Measurements from ENCODE around the gene ZP1. TPM values are rescaled to one million over a fixed set of nuclear protein-coding genes. Genes with fewer than 3 reads are reported as not detected.

Gene ZP1
- total and polyA plus RNA-seq, 2 of the 4 experiments (the other 2 are of a cell fraction) = 0.18 to 1.6 TPM

DNA sequence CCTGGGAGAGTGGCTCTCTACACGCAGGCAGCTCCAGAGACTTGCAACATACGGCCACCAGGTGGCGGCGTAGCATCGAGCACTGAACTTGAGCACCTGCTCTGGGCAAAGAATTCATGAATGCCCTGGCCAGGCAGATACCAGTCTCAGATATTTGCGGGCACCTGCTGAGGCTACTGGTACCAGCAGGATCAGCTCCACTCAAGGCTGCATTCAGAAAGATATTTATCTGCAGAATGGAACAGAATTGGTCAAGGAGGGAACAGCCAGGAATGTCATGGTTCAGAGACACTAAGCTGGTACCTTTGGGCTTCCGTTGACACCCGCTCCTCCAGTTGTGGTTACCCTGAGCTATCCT, 36.2 kb upstream of the ZP1 start:
- H3K4me3 ChIP-seq (ENCODE audit: insufficient read depth, low read depth, low read length) = no peak overlapping the region
- no peak overlapping the region for H2BK120ac ChIP-seq (ENCODE audit: low read depth, low read length)
- no peak overlapping the region for H3K4ac ChIP-seq (ENCODE audit: low read depth, low read length)
- no peak overlapping the region for H2BK20ac ChIP-seq (ENCODE audit: low read depth, low read length)
- H3K27ac ChIP-seq (ENCODE audit: insufficient read depth, low read length) = no peak overlapping the region
- in situ Hi-C loops (cut with MboI; ENCODE audit: low sequenced_read_pairs) = no loop called here
- no peak overlapping the region for H4K91ac ChIP-seq (ENCODE audit: insufficient read depth, low read depth, low read length)
- H2BK15ac ChIP-seq (ENCODE audit: low read depth, low read length) = no peak overlapping the region
- ATAC-seq (ENCODE audit: low read depth) = peak; percentile 97
- no peaks in the 10 kb centered on the region for H3K36me3 ChIP-seq (ENCODE audit: control insufficient read depth, insufficient read depth, low read length)
- H3K14ac ChIP-seq (replicated peaks; ENCODE audit: low read depth, low read length) = no peak overlapping the region
- H3K9me1 ChIP-seq (ENCODE audit: insufficient read depth, low read length) = no peaks in the 10 kb centered on the region
- dilution Hi-C loops (cut with HindIII; ENCODE audit: low sequenced_read_pairs, unreplicated experiment) = no loop called here
- POLR2A ChIA-PET (ENCODE audit: unreplicated experiment) = interaction anchor here (1.4 kb wide), 1 partner anchor 56 kb away, joined by 4 read pairs; no protein-coding TSS in a partner anchor
- H3K4me2 ChIP-seq (ENCODE audit: low read depth, low read length) = no peak overlapping the region
- CTCF ChIA-PET = interaction anchor here (0.5 to 4.9 kb wide), 16 partner anchors 9 to 1883 kb away, joined by 3 to 86 read pairs (median 5); no protein-coding TSS in a partner anchor
- H3K9me3 ChIP-seq (ENCODE audit: control insufficient read depth, insufficient read depth, low read length) = no peaks in the 10 kb centered on the region
- no peak overlapping the region for H3K18ac ChIP-seq (ENCODE audit: low read depth, low read length)
- H3K23ac ChIP-seq (ENCODE audit: low read depth, low read length) = no peak overlapping the region
- intact Hi-C loops (cut with micrococcal nuclease) = loop anchor here (1.0 to 5.0 kb wide), 7 partner anchors 56 to 356 kb away; no protein-coding TSS in a partner anchor
- no peak overlapping the region for H2AK5ac ChIP-seq (ENCODE audit: low read depth, low read length)
- peak; percentile 68 for DNase-seq
- H4K20me1 ChIP-seq (ENCODE audit: insufficient read depth, low read length) = no peaks in the 10 kb centered on the region
- no peak overlapping the region for H2BK5ac ChIP-seq (ENCODE audit: low read depth, low read length, poor library complexity, severe bottlenecking)
- H3K79me1 ChIP-seq (ENCODE audit: low read depth in 1 of 2, low read length in 2 of 2) = no peaks in the 10 kb centered on the region
- no peak overlapping the region for H4K8ac ChIP-seq (ENCODE audit: low read depth in 2 of 2, low read length in 2 of 2)
- no peak overlapping the region for H3K9ac ChIP-seq (ENCODE audit: low read depth, low read length)
- peak; percentile 96 for TF ChIP-seq RAD21 (IDR thresholded peaks at IDR 0.05; ENCODE audit: low read length)
- TF ChIP-seq MAZ (IDR thresholded peaks at IDR 0.05; ENCODE audit: borderline replicate concordance, low read depth, low read length) = no peak
- TF ChIP-seq, protein P1, sequence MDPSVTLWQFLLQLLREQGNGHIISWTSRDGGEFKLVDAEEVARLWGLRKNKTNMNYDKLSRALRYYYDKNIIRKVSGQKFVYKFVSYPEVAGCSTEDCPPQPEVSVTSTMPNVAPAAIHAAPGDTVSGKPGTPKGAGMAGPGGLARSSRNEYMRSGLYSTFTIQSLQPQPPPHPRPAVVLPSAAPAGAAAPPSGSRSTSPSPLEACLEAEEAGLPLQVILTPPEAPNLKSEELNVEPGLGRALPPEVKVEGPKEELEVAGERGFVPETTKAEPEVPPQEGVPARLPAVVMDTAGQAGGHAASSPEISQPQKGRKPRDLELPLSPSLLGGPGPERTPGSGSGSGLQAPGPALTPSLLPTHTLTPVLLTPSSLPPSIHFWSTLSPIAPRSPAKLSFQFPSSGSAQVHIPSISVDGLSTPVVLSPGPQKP (IDR thresholded peaks at IDR 0.05; ENCODE audit: borderline replicate concordance, low read depth, low read length) = no peak
- TF ChIP-seq SMC3 (IDR thresholded peaks at IDR 0.05; ENCODE audit: low read depth, low read length) = peak; percentile 96
- TF ChIP-seq RCOR1 (IDR thresholded peaks at IDR 0.05; ENCODE audit: insufficient replicate concordance, low read length) = peak; percentile 63
- no peak for TF ChIP-seq CEBPB (IDR thresholded peaks at IDR 0.05; ENCODE audit: low read depth, low read length)
- TF ChIP-seq MXI1 (IDR thresholded peaks at IDR 0.05; ENCODE audit: borderline replicate concordance, low read depth, low read length) = no peak
- TF ChIP-seq, protein P2, sequence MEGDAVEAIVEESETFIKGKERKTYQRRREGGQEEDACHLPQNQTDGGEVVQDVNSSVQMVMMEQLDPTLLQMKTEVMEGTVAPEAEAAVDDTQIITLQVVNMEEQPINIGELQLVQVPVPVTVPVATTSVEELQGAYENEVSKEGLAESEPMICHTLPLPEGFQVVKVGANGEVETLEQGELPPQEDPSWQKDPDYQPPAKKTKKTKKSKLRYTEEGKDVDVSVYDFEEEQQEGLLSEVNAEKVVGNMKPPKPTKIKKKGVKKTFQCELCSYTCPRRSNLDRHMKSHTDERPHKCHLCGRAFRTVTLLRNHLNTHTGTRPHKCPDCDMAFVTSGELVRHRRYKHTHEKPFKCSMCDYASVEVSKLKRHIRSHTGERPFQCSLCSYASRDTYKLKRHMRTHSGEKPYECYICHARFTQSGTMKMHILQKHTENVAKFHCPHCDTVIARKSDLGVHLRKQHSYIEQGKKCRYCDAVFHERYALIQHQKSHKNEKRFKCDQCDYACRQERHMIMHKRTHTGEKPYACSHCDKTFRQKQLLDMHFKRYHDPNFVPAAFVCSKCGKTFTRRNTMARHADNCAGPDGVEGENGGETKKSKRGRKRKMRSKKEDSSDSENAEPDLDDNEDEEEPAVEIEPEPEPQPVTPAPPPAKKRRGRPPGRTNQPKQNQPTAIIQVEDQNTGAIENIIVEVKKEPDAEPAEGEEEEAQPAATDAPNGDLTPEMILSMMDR (conservative IDR thresholded peaks at IDR 0.05; ENCODE audit: low read depth, low read length) = peak; percentile 94
- TF ChIP-seq POLR2A (IDR thresholded peaks at IDR 0.05; ENCODE audit: low read depth, low read length) = 0 out of 2 replicates have a peak, but pooled peaks have one; percentile 28
- TF ChIP-seq MAFK (IDR thresholded peaks at IDR 0.05; ENCODE audit: low read depth, low read length) = no peak
- H3K4me1 ChIP-seq (ENCODE audit: control insufficient read depth, insufficient read depth, low read length) = no peaks in the 10 kb centered on the region
- H3K56ac ChIP-seq (ENCODE audit: extremely low read depth, insufficient read depth, low read length) = no peak overlapping the region
- peaks cover 36% of the 10 kb centered on the region for H3K27me3 ChIP-seq (ENCODE audit: control insufficient read depth, insufficient read depth, low read length)
- peak overlapping the region; percentile 47 for H2AFZ ChIP-seq (replicated peaks; ENCODE audit: low read length, poor library complexity)
- H4K5ac ChIP-seq (ENCODE audit: low read depth, low read length) = no peak overlapping the region
- BruUV-seq (replicated peaks) = no TSS peak
- H2AK9ac ChIP-seq (replicated peaks; ENCODE audit: low read depth, low read length, poor library complexity) = peak overlapping the region; percentile 12
- 19% methylated on average over 8 of the region's 8 CpGs; no CpG with 5 or more reads in 1 of the 2 experiments for WGBS, 2 experiments (ENCODE audit: extremely low coverage in 2 of 2, insufficient read length in 1 of 2)
